Natural killer cell (primary cell): ENCODE data around the gene MS4A6E. TPM values are rescaled to one million over a fixed set of nuclear protein-coding genes. Genes with fewer than 3 reads are reported as not detected.

Source experiments
- ATAC-seq, 3 donors: fragments of 150-1000 bp in 2 of 3; fragments of 200-7000 bp in 1 of 3; cut with Tn5 transposase; 1 replicate in 1 of 3; 2 replicates in 2 of 3; pipeline ENCODE4 v1.10.0; 2021; ENCODE audit warnings: mild to moderate bottlenecking in 2 of 3, moderate library complexity in 2 of 3
- DNase-seq, 2 donors: peaks; one replicate each; pipeline versions ENCODE4 v3.0.0 to v3.0.0-alpha.2; 2013 to 2021; ENCODE audit warnings: mixed read lengths in 1 of 2
- H3K27ac ChIP-seq: one replicate; pipeline ENCODE4 v1.5.1; 2013; ENCODE audit warnings: mild to moderate bottlenecking, low read length
- H3K27me3 ChIP-seq: one replicate; pipeline ENCODE4 v1.6.1; 2013; ENCODE audit warnings: low read length; ENCODE audit not compliant: control insufficient read depth, insufficient read depth
- H3K36me3 ChIP-seq: one replicate; pipeline ENCODE4 v1.6.1; 2013; ENCODE audit warnings: low read length; ENCODE audit not compliant: control insufficient read depth, insufficient read depth
- H3K4me1 ChIP-seq: one replicate; pipeline ENCODE4 v1.6.1; 2013; ENCODE audit warnings: low read length; ENCODE audit not compliant: control insufficient read depth, insufficient read depth
- H3K4me3 ChIP-seq: one replicate; pipeline ENCODE4 v1.5.1; 2013; ENCODE audit warnings: low read length
- H3K9me3 ChIP-seq: one replicate; pipeline ENCODE4 v1.6.1; 2013; ENCODE audit warnings: low read length; ENCODE audit not compliant: control insufficient read depth, insufficient read depth
- H3K27ac Mint-ChIP-seq, 2 donors: one replicate each; pipeline ENCODE4 v1.8.0; 2022; ENCODE audit warnings: mild to moderate bottlenecking in 2 of 2, mixed read lengths in 2 of 2, moderate library complexity in 1 of 2
- H3K27me3 Mint-ChIP-seq, 2 donors: one replicate each; pipeline ENCODE4 v1.8.0; 2022; ENCODE audit warnings: low read depth in 2 of 2, mixed read lengths in 2 of 2
- H3K36me3 Mint-ChIP-seq: one replicate; pipeline ENCODE4 v1.8.0; 2022; ENCODE audit warnings: mixed read lengths
- H3K4me1 Mint-ChIP-seq, 2 donors: one replicate each; pipeline ENCODE4 v1.8.0; 2022; ENCODE audit warnings: mixed read lengths in 2 of 2
- H3K4me3 Mint-ChIP-seq: one replicate; pipeline ENCODE4 v1.8.0; 2022; ENCODE audit warnings: mild to moderate bottlenecking, moderate library complexity, mixed read lengths
- H3K9me3 Mint-ChIP-seq, 2 donors: one replicate each; pipeline ENCODE4 v1.8.0; 2022; ENCODE audit warnings: mixed read lengths in 2 of 2
- CTCF ChIP-seq: fragments of 200-600 bp; IDR thresholded peaks from one replicate; pipeline ENCODE4 v1.8.0; 2022; ENCODE audit warnings: antibody characterized with exemption
- WGBS: methylation state at CpG from one replicate; pipeline ENCODE4 v1.1.7; 2013; ENCODE audit warnings: missing lambda C conversion rate; ENCODE audit not compliant: insufficient coverage; 5-methylcytosine and 5-hydroxymethylcytosine counted together
- intact Hi-C: fragments of 100-400 bp; cut with micrococcal nuclease; formaldehyde crosslinking; loops from one replicate; pipeline ENCODE4 v1.14.2; 2022
- total RNA-seq, 4 donors: library from RNA; stranded (reverse); fragments of 120-200 nt in 1 of 4; gene quantifications; one replicate each; pipeline versions ENCODE4 v1.2.3 to v1.2.4, GENCODE V29; 2013 to 2022

MS4A6E gene
- total RNA-seq, 3 donors from 2014 or later (not counting 1 experiment from before 2014, with no cell fraction given): not detected

DNA sequence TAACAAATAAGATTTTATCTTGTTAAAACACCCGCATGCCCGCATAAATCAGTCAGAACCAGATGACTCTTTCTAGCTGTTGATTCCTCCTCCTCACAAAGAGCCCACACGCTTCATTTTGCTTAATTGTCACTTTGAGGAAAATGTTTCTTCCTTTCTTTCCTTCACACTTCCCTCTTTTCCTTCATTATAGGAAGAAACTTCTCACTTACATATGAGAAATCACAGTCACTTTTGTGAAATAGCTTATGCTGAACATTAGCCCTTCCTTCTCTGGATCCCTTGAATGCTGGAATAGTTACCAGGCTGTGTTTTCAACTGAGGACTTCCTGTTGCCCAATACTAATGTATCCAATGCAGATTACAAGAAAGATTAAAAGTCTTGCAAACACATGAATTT is 5.8 kb downstream of the MS4A6E start:
- no peak overlapping the region for H3K27ac ChIP-seq
- H3K4me1 ChIP-seq: no peaks in the 10 kb centered on the region
- no peak overlapping the region for H3K4me3 Mint-ChIP-seq
- H3K27me3 Mint-ChIP-seq: peaks cover 3 to 11% of the 10 kb centered on the region in 2 donors
- H3K27me3 ChIP-seq: no peaks in the 10 kb centered on the region
- no peak overlapping the region for H3K4me3 ChIP-seq
- H3K36me3 ChIP-seq: no peaks in the 10 kb centered on the region
- WGBS: 49% methylated on average over 3 of the region's 3 CpGs
- no peak for TF ChIP-seq CTCF
- H3K4me1 Mint-ChIP-seq: no peaks in the 10 kb centered on the region
- no peak overlapping the region for H3K27ac Mint-ChIP-seq
- DNase-seq: no peak
- H3K9me3 ChIP-seq: no peaks in the 10 kb centered on the region
- H3K9me3 Mint-ChIP-seq: peaks cover 0 to 2% of the 10 kb centered on the region in 2 donors
- no peak for ATAC-seq
- intact Hi-C loops: loop anchor here (5.0 kb wide), 1 partner anchor 284 kb away; no protein-coding TSS in a partner anchor
- H3K36me3 Mint-ChIP-seq: no peaks in the 10 kb centered on the region

- Mint-ChIP-seq H3K27ac (no peak overlapping the region), H3K9me3 (no peaks in the 10 kb centered on the region), H3K4me3 (no peak overlapping the region), H3K27me3 (peaks cover 3 to 11% of the 10 kb centered on the region in 2 donors), H3K36me3 (no peaks in the 10 kb centered on the region), H3K4me1 (no peaks in the 10 kb centered on the region)
- intact Hi-C loops: loop anchor here (5.0 kb wide), 1 partner anchor 283 kb away; no protein-coding TSS in a partner anchor
- no peaks in the 10 kb centered on the region for H3K27me3 ChIP-seq
- DNase-seq: peak; percentile 41 to 73
- H3K9me3 ChIP-seq: no peaks in the 10 kb centered on the region
- no peaks in the 10 kb centered on the region for H3K4me1 ChIP-seq
- 65% methylated on average over 1 of the region's 2 CpGs for whole genome bisulfite sequencing
- TF ChIP-seq CTCF: peak; percentile 82
- no peak overlapping the region for H3K4me3 ChIP-seq
- no peak overlapping the region for H3K27ac ChIP-seq
- ATAC-seq: peak in 2 of 3 donors; percentile 55 to 71
- no peaks in the 10 kb centered on the region for H3K36me3 ChIP-seq
Measured at GRCh38 chr11:60334005-60334620, 7.1 kb downstream of the MS4A6E start.

DNA sequence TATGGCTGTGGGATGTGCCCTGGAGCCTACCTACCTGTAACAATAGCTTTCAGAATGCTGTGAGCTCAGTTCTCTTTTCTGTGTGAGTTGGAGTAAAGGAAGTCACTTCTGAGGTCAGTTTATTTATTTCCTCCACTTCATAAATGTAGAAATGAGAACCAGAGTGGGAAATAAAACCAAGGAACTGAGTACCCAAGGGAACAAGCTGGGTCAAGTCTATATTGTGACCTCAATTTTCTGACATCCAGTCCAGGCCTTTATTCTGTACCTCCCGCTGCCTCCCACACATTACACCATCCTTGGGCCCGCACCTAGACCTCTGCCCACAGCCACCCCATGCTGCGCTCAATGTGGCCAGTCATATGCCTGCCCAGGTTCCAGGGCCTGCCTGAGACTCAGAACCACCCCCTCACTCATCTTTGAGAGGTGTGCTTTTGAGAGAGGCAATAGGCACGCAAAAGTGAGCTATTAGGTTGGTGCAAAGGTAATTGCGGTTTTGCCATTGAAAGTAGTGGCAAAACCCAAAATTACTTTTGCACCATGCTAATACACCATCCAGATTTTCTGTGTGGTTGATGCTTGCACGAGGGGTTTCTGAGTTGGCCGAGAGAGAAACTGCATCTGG is 9.8 kb downstream of the MS4A6E start:
- no peaks in the 10 kb centered on the region for H3K9me3 Mint-ChIP-seq
- H3K27ac Mint-ChIP-seq: no peak overlapping the region
- Histone ChIP-seq H3K36me3 (no peaks in the 10 kb centered on the region), H3K4me1 (no peaks in the 10 kb centered on the region), H3K27me3 (no peaks in the 10 kb centered on the region), H3K4me3 (no peak overlapping the region), H3K27ac (no peak overlapping the region), H3K9me3 (no peaks in the 10 kb centered on the region)
- H3K4me3 Mint-ChIP-seq: no peak overlapping the region
- TF ChIP-seq CTCF: no peak
- H3K27me3 Mint-ChIP-seq: peaks cover 6 to 11% of the 10 kb centered on the region in 2 donors
- 95% methylated on average over 7 of the region's 7 CpGs for WGBS
- H3K4me1 Mint-ChIP-seq: no peaks in the 10 kb centered on the region
- intact Hi-C loops: no loop called here
- no peak for ATAC-seq
- no peaks in the 10 kb centered on the region for H3K36me3 Mint-ChIP-seq
- DNase-seq: no peak
